ENCODE measurements around the gene PSAPL1.

- TF ChIP-seq CTCF (conservative IDR thresholded peaks at IDR 0.05) (no peak), EZH2 (IDR thresholded peaks at IDR 0.05; ENCODE audit: low read depth) (no peak)
These were observed 2.8 kb downstream of the PSAPL1 start for GRCh38 chr4:7431696-7432530.

All from PC-9 (cell line).